ENCODE results near the gene NKAIN4. TPM values are rescaled to one million over a fixed set of nuclear protein-coding genes. Genes with fewer than 3 reads are reported as not detected.
A peak's percentile ranks its signal among the peaks of the same experiment; 100 is the strongest.

NKAIN4 gene
- total RNA-seq, 1 donor from 2014 or later = 1.1 TPM

DNA sequence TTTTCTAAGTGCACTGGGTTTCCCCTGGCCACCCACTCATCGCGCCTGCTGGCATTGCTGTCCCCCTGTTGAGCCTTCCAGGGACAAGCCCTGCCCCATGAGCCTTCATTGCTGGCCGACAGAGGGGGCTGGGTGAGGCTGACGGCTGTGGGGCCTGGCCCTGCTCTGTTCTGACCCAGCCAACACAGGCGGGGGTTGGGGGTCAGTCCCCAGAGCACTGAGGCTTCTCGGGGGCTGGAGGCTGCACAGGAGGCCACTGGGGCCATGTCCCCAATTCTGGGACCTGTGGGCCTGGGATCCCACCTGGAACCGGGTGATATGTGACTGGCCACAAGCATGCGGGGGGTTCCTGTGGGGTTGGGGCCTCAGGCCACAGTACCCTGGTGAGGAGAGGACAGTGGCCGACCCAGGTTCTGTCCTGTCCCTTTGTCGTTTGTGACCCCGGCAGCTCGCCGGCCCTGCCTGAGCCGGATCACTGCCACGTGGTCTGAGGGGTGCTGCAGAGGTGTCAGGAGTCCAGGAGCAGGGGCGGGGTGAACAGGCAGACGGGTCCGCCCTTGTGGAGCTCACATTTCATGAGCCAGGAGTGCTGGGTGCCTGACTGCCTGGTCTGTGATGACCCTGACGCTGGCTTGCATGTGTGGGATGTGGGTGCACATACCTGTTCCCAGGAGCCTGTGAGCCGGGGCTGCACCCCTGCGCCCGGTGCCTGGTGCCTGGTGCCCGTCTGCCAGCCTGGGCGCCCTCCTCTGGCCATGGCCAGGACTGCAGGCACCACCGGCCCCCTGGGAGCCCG, 36.6 kb upstream of the NKAIN4 start:
- TF ChIP-seq, protein P1, sequence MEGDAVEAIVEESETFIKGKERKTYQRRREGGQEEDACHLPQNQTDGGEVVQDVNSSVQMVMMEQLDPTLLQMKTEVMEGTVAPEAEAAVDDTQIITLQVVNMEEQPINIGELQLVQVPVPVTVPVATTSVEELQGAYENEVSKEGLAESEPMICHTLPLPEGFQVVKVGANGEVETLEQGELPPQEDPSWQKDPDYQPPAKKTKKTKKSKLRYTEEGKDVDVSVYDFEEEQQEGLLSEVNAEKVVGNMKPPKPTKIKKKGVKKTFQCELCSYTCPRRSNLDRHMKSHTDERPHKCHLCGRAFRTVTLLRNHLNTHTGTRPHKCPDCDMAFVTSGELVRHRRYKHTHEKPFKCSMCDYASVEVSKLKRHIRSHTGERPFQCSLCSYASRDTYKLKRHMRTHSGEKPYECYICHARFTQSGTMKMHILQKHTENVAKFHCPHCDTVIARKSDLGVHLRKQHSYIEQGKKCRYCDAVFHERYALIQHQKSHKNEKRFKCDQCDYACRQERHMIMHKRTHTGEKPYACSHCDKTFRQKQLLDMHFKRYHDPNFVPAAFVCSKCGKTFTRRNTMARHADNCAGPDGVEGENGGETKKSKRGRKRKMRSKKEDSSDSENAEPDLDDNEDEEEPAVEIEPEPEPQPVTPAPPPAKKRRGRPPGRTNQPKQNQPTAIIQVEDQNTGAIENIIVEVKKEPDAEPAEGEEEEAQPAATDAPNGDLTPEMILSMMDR (IDR thresholded peaks at IDR 0.05; ENCODE audit: insufficient read depth, low read length, severe bottlenecking) = peak; percentile 74
- Histone ChIP-seq H3K36me3 (ENCODE audit: control insufficient read depth, insufficient read depth, low read length) (peaks cover 8% of the 10 kb centered on the region), H3K4me3 (ENCODE audit: low read depth, low read length) (no peak overlapping the region), H3K27me3 (ENCODE audit: control insufficient read depth, insufficient read depth, low read length) (peaks cover 3% of the 10 kb centered on the region)
- peak; percentile 26 for DNase-seq (ENCODE audit: low read depth)
- no peak for FAIRE-seq

DNA sequence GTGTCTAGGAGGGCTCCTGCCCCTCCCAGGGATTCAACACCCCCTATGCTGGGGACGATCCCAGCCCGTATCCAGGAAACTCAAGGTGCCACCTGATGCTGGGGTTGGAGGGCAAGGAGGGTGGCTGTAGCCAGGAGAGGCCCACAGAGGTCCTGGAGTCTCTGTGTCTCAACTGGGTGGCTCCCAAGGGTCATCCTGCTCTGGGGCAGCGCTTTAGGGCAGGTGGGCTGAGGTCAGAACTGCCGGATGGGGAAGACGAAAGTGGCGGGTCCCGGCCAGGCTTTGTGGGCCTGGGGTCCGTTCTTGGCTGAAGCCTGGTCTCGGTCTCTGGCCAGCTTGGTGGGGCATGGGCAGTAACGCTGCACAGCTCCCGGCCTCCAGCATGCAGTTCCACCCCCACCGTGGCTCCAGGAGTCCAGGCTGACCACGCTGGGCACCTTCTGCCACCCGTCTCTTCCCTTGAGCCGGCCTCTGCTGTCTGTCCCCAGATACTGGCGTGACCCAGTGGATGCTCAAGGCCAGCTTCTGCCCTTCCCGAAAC, 35.9 kb upstream of the NKAIN4 start:
- peaks cover 13% of the 10 kb centered on the region for H3K36me3 ChIP-seq (ENCODE audit: control insufficient read depth, insufficient read depth, low read length)
- FAIRE-seq = no peak
- TF ChIP-seq, protein P1 (IDR thresholded peaks at IDR 0.05; ENCODE audit: insufficient read depth, low read length, severe bottlenecking) = no peak
- no peak overlapping the region for H3K4me3 ChIP-seq (ENCODE audit: low read depth, low read length)
- H3K27me3 ChIP-seq (ENCODE audit: control insufficient read depth, insufficient read depth, low read length) = peaks cover 3% of the 10 kb centered on the region
- no peak for DNase-seq (ENCODE audit: low read depth)

DNA sequence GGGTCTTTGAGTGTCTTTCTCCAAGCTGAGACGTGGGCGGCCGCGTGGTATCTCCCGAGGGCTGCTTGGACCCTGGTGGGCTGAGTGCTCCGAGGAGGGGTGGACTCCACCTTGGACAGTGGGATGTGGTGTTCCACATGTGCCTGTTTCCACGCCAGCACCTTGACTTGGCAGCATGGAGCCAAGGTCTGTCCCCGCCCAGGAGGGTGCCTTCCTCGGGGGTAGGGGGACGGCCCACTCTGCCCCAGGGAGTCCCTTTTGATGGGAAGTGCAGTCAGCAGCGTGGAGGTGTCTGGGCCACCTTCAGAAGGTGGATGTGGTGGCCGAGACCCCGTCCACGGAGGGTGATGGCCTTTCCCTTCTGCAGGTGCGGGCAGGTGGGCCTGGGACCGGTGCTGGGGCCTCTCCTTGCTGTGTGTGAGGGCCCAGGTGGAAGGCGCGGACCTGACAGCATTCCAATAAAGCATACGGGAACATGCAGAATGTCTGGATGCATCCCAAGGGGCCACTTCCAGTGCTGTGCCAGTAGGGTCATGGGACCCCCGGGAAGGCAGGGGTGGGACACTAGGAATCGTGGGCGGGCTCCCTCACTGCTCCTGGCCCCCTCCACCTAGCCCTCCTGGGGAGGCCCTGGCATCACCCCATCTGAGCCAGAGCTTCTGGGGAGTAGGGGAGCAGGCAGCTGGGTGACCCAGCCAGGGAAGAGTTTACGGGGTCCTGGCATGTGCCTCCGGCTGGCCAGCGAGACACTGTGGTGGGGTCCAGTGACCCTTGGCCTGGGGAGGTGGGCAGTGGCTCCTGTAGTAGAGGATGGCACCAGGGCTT, 35.3 kb upstream of the NKAIN4 start:
- no peak for FAIRE-seq
- TF ChIP-seq, protein P1 (IDR thresholded peaks at IDR 0.05; ENCODE audit: insufficient read depth, low read length, severe bottlenecking) = no peak
- H3K36me3 ChIP-seq (ENCODE audit: control insufficient read depth, insufficient read depth, low read length) = peaks cover 14% of the 10 kb centered on the region
- no peak for DNase-seq (ENCODE audit: low read depth)
- H3K4me3 ChIP-seq (ENCODE audit: low read depth, low read length) = no peak overlapping the region
- no peaks in the 10 kb centered on the region for H3K27me3 ChIP-seq (ENCODE audit: control insufficient read depth, insufficient read depth, low read length)

DNA sequence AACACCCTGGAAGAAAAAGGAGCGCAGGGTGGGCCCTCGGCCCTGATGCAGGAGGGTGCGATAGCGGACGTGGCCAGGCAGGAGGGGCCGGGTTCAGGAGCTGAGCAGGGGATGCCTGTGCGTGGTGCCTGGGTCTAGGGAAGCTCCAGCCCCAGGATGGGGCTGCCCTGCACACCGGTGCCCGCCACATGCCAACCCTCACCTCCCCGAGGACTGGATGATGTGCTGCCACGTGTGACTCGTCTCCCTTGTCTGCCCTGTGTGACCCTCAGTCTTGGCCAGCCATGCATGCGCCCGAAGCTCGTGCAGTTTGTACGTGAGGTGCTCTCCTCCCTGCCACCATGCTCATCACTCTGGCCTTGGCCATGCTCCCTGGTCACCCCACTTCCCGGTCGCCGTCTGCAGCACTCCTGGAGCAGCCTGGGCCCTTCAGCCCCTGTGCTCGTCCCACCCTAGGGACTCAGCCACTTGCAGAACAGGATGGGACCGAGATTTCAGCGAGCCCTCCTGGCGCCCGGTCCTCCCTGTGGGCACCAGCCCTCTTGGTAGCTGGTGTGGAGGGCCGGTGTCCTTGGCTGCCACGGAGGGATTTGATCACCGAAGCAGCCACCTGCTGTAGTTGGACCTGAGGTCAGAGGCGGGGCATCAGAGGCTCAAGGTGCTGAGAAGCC, 34.5 kb upstream of the NKAIN4 start:
- DNase-seq (ENCODE audit: low read depth) (no peak), FAIRE-seq (no peak)
- Histone ChIP-seq H3K4me3 (ENCODE audit: low read depth, low read length) (no peak overlapping the region), H3K36me3 (ENCODE audit: control insufficient read depth, insufficient read depth, low read length) (peaks cover 15% of the 10 kb centered on the region), H3K27me3 (ENCODE audit: control insufficient read depth, insufficient read depth, low read length) (no peaks in the 10 kb centered on the region)
- TF ChIP-seq, protein P1 (IDR thresholded peaks at IDR 0.05; ENCODE audit: insufficient read depth, low read length, severe bottlenecking) = no peak

DNA sequence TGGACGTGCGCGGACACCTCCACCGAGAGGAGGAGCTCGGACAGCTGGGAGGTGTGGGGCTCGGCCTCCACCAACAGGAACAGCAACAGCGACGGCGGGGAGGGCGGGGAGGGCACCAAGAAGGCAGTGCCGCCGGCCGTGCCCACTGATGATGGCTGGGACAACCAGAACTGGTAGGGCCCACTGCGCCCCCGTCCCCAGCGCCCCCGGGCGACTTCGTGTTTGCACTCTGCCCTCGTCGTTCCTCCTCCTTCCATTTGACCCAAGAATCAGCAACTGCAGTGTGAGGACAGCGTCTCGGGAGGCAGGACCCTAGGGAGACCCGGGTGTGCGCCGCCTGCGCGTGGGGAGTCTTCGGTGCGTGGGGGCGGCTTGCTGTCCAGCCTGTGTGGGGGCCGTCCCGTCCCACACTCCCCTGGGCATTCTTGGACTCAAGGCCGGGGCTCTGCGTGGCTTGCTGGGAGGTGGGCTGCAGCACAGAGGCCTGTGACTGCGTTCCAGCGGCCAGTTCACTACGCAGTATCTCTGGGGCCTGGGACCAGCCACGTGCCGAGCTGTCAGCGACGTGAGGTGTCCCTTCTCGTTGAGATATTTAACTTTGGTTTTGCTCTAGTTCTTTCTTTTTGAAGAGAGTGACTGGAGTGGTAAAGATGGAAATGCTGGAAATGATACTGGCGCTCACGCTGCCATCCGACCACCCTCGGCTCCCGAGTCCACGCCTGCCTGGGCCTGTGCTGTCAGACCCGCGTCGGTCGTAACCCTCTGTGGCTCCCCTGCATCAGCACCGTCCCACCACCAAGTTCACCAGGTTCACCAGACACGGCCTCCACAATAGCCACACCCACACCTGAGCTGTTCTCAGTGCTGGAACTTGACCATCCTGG, 33.7 kb upstream of the NKAIN4 start:
- DNase-seq (ENCODE audit: low read depth) = no peak
- Histone ChIP-seq H3K4me3 (ENCODE audit: low read depth, low read length) (no peak overlapping the region), H3K36me3 (ENCODE audit: control insufficient read depth, insufficient read depth, low read length) (peaks cover 19% of the 10 kb centered on the region), H3K27me3 (ENCODE audit: control insufficient read depth, insufficient read depth, low read length) (no peaks in the 10 kb centered on the region)
- no peak for FAIRE-seq
- TF ChIP-seq, protein P1 (IDR thresholded peaks at IDR 0.05; ENCODE audit: insufficient read depth, low read length, severe bottlenecking) = no peak

All from bronchial epithelial cell (primary cell).